ENCODE data around the gene PRKCA.
A peak's percentile ranks its signal among the peaks of the same experiment; 100 is the strongest.
"Not testable (repeated sequence)": the region's sequence is repeated elsewhere in the genome, so short reads cannot be mapped to it uniquely, and the experiment has no call there.

Gene PRKCA

DNA sequence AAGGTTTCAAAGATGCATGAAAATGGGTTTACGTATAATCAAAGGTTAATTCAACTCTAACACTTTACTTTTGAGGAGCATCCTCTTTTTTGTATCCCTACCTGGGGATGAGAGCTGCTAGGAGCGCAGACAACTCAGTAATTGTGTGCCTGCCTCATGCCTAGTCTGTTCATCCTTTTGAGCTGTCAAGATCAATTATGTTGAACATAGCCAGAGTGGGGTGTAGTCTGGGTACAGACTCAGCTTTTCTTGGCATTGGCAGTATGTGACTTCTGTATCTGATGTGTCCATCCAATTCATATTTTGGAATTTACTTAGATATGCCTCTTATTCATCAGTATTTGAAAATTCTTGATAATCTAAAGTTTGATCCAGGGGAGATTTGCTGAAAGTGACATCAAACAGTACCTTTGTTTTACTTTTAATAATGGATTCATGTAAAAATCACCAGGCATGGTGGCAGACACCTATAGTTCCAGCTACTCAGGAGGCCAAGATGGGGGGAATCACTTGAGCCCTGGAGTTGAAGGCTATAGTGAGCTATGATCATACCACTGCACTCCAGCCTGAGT lies 24.1 kb downstream of the PRKCA start:
- no peak for DNase-seq (ENCODE audit: low read depth)

DNA sequence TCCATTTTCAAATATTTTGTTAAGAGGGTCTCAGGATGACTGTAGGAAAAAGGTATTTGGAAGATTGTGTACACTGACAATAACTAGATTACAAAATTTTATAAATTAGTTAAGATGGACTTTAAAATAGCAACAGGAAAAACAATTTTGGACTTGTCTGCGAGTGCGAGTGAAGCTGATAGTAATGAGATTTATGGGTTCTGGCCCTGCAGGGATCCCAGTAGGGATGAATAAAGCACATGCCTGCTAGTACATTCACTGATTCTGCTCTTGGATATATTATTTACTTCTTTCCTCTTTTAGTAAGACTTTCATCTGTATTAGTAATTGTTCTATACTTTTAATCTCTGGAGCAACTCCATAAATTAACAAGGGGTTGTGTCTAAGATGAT lies 28.2 kb downstream of the PRKCA start:
- DNase-seq (ENCODE audit: low read depth), result peak; percentile 77

DNA sequence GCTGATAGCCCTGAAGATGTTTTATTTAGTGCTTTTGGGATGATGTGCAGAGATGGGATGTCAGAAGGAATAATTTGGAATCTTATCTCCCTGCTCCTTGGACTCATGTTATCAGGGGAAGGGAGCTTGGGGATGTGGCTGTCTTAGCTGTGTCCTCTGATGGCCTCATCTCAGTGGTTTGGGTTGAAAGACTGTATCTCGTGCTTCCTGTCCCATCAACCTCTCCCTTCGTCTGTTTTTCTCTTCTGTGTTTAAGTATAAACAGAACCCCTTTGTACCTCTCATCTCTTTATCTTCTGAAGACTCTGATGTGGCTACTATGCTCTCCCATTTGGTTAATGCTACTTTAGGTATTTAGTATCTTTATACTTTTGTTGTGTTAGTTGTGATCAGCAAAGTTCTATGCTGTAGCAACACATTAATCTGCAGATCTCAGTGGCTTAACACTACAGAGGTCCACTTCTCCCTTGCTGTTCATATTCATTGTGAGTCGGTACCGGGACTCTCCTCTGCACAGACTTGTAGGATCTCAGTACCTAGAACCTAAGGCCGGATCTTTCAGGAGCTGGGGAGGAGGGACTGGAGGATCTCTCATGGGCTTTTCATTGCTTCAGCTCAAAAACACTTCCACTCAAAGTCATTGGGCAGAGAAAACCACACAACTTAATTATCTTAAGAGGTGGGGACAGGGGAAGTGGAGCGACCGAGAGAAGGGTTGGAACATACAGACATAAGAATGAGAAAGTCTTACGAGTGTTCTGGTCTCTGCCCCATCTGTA lies 28.8 kb downstream of the PRKCA start:
- peak; percentile 69 for DNase-seq (ENCODE audit: low read depth)

DNA sequence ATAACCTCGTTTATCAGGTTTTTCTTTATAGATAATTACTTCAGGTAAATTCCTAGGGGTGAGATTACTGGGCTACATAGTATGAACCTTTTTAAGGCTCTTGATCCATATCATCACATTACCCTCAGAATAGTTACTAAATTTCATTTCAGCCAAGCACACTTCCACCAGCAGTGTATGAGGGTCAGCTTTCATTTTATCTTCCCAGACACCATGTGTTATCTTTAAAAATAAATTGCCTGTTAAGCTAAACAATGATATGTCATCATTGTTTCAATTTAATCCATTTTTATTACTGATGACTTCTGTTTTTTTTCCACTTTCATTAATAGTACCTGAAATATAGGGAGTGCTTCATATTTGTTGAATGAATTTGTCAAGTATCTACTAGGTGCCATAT lies 33.4 kb downstream of the PRKCA start:
- no peak for DNase-seq (ENCODE audit: low read depth)

DNA sequence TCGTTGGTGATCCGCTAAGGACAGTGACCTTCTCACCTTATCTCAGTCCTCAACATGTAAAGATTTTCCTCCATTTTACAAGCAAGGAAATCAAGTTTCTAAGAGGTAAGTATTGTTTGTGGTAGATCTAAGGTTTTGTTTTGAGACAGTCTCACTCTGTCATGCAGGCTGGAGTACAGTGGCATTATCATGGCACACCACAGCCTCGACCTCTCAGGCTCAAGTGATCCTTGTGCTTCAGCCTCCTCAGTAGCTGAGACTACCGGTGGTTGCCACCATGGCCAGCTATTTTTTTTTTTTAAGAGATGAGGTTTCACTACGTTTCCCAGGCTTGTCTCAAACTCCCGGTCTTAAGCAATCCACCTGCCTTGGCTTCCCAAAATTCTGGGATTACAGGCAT lies 34.9 kb downstream of the PRKCA start:
- no peak for DNase-seq (ENCODE audit: low read depth)

DNA sequence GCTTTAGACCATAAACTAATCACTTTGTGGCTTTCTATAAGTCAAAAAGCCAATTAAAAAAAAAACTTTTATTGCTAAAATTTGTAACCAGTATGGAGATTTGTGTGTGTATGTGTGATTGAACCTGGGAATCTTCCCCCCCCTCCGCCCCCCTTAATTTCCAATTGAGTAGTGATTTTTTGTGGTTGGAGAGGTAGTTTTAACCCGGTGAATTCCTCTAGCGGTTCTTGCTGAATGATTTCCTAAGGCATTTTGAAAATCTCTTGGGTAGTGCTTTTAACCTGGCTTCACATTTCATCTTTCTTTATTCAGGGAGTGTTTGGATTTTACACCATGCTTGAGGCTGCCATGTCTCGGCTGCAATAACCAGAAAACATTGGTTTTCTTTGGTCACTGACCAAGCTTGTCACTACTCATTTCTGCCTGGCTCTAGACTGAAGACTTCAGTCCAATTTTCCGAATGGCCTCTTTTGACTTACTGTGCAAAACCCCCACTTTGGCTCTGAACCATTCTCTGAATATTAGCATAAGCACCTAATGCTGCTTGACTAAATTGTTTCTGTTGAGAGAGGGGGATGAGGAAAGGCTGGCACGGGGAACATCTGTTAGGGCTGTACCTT lies 35.6 kb downstream of the PRKCA start:
- no peak for DNase-seq (ENCODE audit: low read depth)

DNA sequence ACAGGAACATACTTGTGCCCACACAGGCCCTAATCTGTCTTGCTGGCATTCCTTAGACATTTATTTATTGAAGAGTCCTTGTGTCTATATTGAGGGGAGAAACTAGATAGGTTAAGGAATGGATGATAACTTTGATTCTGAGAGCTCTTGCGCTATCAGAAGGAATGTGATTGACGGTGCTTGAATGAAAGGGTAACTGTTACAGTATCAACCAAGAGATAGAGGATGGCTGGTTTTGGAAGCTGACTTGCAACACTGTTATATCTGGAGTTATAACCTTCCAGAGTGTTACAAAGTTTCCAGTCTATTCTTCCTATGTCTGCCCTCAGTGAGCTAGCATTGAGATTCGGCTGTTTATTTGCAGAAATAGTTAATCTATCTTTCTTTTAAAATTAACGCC lies 36.5 kb downstream of the PRKCA start:
- peak; percentile 42 for DNase-seq (ENCODE audit: low read depth)

DNA sequence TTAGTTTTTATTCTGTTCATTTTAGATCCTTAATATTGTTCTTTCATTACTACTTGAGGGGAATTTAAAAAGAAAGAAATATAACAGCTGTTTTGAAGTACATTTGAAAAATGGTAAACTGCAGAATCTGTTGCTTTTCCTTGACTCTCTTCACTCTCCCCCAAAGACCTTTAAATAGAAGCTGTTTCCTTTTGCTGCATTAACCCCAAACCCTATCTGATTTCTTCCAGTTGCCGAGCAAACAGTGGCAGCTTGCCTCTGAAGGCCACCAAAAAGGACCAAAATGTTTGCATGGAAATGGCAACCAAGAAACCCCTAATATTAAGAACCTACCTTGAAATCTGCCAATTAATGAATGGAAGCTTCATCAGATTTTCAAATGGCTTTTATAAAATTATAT lies 37.1 kb downstream of the PRKCA start:
- DNase-seq (ENCODE audit: low read depth), result no peak

DNA sequence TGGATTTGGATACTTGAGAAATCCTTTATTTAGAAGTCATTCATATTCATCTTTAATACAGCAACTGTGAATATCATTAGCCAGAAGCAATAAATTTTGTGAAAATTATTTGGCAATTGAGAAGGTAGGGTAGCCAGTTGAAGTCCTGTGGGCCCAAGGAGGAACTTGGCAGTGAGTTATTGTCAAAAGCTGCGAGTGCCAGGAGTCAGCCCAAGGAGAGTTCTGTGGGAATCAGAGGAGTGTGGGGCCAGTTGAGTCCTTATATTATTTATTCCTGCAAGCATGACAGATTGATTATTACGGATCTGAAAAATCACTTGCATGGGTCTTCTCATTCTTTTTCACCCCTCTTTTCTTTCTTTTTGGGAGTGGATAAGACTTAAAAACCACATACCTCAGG lies 38.3 kb downstream of the PRKCA start:
- no peak for DNase-seq (ENCODE audit: low read depth)

DNA sequence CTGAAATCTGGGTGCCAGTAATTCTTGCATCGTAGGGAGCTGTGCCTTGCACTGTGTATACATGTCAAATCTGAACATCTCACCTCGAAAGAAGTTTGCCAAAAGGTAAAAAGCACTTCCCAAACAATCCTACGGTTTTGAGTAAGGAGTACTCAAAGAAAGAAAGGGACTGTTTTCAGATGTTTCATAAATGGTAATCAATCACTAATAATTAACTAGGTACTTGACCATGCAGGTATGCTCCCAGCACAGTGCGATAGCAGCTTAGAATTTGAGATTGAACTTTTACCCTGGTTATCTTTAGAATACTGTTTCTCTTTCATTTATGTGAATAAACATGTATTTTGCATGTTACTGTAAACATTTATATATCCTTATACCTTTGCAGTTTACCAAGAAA lies 39.0 kb downstream of the PRKCA start:
- no peak for DNase-seq (ENCODE audit: low read depth)

DNA sequence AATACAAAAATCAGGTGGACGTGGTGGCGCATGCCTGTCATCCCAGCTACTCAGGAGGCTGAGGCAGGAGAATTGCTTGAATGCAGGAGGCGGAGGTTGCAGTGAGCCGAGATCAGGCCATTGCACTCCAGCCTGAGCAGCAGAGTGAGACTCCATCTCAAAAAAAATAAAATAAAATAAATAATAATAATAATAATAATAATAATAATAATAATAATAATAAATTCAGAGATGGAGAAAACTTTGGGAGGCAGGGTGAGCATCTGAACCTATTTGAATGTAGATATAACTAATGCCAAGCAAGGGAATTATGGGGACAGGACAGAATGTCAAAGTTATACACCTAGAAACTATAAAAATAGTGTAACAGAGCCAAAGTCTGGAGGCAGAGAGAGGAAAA lies 39.9 kb downstream of the PRKCA start:
- DNase-seq (ENCODE audit: low read depth), result not testable (repeated sequence)

DNA sequence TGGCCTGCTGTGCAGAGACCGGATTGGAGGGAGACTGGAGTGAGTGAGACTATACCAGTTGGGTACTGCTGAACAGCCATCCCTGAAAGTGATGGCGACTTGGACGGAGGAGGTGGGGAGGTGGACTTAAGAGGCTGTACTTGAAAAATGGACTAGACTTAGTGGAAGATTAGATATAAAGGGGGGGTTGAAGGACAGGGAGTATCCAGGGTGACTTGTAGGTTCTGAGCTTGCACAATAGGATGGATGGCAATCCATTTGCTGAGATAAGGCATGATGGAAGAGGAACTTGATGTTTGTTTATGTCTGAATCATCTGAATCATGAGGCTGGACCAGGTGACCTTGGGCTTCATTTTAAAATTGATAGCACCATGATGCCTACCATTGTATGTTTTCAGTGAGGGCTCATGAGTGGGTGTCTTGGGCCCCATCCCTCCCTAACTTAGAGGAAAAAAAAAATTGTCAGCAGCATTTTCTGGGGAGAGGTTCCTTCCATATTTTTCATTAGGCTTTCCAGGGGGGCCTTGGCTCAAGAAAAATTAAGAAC lies 41.2 kb downstream of the PRKCA start:
- DNase-seq (ENCODE audit: low read depth), result peak; percentile 99

DNA sequence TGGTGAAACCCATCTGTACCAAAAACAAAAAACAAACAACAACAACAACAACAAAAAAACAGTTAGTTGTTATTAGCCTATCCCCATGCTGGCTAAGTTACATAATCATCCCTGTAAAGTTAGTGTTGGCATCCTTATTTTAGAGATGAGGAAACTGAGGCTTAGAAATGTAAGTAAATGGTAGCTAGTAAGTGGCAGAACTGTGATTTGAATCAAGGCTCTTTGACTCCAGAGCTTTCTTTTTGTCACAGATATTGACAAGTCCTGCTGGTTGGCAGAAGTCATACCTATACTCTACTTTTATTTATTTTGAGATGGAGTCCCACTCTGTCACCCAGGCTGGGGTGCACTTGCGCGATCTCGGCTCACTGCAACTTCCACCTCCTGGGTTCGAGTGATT lies 42.1 kb downstream of the PRKCA start:
- DNase-seq (ENCODE audit: low read depth), result no peak

DNA sequence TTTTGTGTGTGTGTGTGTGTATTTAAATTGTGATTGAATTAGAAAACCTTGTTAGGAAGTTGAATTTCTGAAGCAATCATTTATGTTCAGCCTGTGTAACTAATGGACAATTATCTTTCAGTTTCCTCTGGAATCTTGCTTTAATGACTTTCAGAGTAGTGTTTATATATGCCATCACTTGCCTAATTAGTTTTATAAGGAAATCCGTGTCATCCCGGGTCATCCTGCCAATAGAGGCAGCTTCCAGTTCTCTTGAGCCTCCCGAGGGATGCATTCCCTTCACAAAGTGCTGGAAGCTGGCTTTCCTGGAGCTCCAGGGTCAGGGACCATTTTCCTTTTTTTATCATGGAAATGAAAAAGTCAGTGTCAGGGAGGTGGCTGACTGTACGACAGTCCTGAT lies 42.9 kb downstream of the PRKCA start:
- no peak for DNase-seq (ENCODE audit: low read depth)

DNA sequence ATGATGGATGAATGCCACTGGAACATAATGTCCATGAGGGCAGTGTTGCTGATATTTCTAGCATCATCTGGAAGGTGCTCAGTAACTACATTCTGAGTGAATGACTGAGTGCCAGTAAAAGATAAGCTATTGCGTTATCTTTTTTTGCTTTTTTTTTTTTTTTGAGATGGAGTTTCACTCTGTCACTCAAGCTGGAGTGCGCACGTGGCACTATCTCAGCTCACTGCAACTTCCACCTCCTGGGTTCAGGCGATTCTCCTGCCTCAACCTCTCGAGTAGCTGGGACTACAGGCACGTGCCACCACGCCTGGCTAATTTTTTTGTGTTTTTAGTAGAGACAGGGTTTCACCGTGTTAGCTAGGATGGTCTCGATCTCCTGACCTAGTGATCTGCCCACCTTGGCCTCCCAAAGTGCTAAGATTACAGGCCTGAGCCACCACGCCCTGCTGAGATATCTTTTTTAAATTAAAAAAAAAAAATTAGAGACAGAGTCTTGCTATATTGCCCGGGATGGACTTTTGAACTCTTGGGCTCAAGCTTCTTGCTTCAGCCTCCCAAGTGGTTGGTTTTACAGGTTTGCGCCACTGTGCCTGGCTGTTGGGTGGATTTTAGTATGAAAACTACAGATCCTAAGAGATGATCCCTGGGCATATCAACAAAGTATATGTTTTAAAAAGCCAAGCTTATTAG lies 43.7 kb downstream of the PRKCA start:
- DNase-seq (ENCODE audit: low read depth), result peak; percentile 55

DNA sequence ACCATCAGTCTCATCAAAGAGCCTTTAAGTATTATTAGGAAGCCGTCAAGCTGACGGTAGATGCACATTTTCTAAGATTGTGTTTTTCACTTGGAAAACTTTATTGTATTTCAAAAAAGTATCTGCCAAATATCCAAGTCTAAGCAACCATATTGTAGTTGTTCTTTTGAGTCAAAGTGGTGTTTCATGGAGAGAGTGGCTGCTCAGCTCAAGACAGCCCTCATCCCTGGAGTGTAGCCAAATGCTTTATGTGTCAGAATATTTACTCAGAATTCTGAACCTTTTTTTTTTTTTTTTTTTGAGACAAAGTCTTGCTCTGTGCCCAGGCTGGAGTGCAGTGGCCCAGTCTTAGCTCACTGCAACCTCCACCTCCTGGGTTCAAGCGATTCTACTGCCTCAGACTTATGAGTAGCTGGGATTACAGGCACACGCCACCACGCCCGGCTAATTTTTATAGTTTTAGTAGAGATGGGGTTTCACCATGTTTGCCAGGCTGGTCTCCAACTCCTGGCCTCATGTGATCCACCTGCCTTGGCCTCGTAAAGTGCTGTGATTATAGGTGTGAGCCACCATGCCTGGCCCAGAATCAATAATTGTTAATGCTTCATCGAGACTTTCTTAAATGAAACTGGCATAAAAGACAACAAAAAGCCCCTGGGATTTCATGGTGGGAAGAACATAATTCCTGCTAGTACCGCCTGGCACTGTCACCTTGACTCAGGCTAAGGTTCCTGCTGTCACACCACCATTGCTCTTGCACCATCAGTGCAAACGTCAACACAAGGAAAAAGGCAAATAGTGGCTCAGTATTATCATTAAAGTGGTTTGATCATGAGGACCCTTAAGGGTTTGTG lies 45.5 kb downstream of the PRKCA start:
- DNase-seq (ENCODE audit: low read depth), result peak; percentile 67

DNA sequence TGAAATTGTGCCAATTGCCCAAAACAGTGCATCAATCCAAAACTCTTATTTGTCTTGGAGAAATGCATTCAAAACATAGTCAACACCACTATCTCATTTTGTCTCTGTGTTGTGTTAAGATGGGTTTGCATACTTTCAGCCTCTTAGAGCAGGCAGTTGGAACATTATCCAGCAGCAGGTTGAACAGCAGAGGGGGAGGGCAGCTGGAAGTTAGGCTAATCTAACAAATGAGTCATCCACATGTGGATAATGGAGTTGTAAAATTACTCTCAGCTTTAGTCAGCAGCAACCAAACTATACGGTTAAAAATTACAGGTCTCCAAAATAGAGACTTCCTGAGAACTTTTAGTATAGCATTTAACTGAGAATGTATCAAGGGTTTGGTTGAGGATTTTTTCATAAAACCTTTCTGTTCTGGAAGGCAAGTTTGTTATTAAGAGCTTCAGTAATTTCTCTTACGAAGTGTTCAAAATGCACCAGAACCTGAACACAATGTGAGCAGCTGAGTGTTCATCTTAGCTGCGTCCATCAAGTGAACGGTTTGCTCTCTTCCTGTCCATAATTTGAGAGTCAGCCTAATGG lies 46.3 kb downstream of the PRKCA start:
- peak; percentile 95 for DNase-seq (ENCODE audit: low read depth)

DNA sequence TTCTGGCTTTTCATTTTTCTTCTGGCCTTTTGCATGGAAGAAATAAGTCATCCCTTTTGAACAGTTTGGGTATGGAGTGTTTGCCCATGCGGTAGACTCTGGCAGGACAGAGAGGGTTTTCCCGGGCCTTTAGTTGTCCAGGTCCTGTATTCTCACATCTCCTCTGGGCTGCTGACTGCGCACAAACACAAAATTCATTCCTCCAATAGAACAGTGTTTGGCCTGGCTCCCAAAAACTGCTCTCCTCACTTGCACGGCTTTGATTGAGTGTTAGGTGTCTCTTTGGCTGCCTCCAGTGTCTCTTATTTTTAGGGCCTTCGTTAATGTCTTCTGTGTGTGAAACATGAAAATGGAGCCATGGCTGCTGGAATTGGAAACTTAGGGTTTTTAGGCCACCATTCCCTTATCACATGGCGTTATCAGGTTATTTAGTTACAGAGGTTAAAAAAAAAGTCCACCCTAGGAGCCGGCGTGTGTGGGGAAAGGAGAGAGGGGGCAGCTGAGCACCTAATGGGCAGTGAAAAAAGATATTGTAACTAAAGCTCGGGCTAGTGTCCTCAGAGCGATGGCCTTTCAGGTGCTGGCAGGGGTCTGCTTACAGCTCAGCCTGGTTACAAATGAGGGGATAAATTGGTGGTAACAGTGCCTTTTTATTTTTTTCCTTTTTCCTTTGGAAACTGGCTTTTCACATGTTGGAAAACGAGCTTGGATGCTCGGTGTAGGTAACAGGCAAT lies 47.3 kb downstream of the PRKCA start:
- no peak for DNase-seq (ENCODE audit: low read depth)

DNA sequence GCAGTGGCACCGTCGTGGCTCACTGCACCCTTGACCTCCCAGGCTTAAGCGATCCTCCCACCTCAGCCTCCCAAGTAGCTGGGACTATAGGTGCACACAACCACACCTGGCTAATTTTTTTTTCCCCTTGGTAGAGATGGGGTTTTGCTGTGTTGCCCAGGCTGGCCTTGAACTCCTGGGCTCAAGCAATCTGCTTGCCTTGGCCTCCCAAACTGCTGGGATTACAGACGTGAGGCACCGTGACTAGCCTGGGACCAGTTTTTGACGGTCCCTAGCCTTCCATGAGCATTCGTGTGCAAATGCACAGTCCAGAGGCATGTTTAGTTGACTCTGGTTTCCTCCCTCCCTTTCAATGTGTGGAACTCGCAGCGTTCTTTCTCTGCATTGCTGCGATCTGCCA lies 48.2 kb downstream of the PRKCA start:
- DNase-seq (ENCODE audit: low read depth), result not testable (repeated sequence)

DNA sequence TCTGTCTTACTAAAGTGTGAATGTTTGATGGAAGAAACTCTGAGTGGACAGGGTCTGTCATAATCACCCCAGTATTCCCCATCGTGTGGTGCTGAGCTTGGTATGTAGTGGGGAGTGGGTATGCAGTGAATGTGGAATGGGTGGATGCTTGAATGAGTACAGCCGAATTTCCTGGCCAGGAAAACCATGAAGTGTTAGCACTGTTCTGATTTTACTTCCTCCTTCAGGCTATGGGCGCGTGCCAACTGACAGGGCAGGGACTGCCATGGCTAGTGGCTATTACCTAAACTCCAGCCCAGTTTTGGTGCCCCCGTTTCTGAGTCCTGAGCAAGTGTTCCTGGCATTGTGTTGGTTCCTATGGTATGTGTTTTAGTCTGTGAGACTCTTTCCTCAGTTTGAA lies 48.6 kb downstream of the PRKCA start:
- DNase-seq (ENCODE audit: low read depth), result no peak

DNA sequence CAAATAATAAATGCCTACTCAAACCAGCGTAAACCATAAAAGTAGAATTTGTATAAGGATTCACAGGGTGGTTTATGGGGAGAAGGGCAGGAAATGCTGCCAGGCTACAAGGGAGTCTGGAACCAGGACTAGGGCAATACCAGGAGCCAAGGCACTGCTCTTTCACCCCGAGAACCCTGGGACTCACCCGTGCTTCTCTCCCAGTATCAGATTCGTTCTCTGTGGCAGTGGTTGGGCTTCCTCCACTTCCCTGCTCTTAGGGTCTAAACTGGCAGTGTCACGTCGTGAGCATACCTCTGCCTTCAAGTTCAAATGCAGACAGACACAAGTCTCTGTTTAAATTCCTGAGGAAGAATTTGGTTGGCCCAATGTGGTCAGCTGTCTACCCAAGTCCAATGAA lies 49.3 kb downstream of the PRKCA start:
- DNase-seq (ENCODE audit: low read depth), result no peak
